Stimulated activated CD4-positive, alpha-beta T cell treated with anti-CD3 and anti-CD28 coated beads, Interleukin-12 subunit alpha, Interleukin-12 subunit beta, amount 100 ng/mL, for 24 hours (primary cell): ENCODE results near the gene BOC.
"Not testable (repeated sequence)": the region's sequence is repeated elsewhere in the genome, so short reads cannot be mapped to it uniquely, and the experiment has no call there.

Experiments used
- DNase-seq, 2 experiments: peaks; one replicate each; pipeline ENCODE4 v3.0.0-alpha.2; 2020; ENCODE audit warnings: low read depth in 2 of 2

BOC gene, protein sequence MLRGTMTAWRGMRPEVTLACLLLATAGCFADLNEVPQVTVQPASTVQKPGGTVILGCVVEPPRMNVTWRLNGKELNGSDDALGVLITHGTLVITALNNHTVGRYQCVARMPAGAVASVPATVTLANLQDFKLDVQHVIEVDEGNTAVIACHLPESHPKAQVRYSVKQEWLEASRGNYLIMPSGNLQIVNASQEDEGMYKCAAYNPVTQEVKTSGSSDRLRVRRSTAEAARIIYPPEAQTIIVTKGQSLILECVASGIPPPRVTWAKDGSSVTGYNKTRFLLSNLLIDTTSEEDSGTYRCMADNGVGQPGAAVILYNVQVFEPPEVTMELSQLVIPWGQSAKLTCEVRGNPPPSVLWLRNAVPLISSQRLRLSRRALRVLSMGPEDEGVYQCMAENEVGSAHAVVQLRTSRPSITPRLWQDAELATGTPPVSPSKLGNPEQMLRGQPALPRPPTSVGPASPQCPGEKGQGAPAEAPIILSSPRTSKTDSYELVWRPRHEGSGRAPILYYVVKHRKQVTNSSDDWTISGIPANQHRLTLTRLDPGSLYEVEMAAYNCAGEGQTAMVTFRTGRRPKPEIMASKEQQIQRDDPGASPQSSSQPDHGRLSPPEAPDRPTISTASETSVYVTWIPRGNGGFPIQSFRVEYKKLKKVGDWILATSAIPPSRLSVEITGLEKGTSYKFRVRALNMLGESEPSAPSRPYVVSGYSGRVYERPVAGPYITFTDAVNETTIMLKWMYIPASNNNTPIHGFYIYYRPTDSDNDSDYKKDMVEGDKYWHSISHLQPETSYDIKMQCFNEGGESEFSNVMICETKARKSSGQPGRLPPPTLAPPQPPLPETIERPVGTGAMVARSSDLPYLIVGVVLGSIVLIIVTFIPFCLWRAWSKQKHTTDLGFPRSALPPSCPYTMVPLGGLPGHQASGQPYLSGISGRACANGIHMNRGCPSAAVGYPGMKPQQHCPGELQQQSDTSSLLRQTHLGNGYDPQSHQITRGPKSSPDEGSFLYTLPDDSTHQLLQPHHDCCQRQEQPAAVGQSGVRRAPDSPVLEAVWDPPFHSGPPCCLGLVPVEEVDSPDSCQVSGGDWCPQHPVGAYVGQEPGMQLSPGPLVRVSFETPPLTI

DNA sequence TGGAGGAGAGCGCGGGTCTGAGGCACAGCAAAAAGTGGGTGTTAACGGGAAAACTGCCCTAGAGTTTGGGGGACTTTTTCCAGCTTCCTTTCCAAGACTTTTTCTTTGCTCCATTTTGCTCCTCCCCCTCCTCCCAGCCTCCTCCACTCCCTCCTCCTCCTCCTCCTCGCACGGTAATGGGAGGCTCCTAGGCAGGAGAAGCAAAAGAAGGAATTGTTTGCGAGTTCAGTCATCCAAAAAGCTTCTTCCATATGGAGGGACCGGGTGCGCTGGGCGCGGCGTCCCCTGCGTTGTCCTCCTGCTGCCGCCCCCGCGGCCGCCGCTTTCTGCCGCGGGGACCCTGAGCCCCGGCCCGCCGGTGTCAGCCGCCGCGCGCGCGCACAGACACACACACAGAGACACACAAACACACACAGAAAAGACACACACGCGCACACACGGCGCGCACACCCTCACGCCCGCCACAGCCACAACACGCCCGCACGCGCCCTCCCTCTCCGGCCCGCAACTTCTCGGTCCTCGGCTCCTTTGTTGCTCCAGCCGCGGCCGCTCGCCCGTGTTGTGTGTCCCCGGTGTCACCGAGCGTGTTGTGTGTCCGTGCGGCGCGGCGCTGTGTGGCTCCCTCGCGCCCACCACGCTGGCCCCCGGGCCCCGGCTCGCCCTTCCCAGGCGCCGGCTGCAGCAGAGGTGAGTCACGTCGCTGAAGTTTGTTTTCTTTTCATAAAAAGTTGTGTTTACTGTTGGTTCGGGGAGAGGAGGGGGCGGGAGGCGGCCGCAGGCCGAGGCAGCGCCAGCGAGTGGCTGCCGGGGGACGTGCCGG lies at the start of gene BOC:
Gene BOC, plus strand, starts transcription at position 228 of the 820 bp plus-strand sequence. CDS start 38,246 bp downstream, outside the sequence.
- no peak for DNase-seq

DNA sequence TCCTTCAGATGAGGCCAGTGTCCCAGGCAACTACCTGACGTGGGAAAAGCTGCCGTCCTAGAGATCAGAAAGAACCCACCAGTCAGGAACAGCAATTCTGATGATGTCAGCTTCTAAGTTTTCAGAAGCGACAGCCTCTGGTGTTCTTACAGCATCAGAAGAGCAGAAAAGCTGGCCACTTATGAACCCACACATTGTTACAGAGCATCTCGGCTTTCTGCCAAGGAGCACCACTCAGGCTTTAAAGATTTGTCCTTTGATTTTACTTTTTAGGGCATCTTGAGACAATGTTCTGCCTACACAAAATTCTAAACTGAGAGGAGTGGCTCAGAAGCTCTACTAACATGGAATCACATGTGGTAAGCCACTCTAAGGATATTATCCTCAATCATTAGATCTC lies 49.7 kb upstream of the BOC start:
- no peak for DNase-seq

DNA sequence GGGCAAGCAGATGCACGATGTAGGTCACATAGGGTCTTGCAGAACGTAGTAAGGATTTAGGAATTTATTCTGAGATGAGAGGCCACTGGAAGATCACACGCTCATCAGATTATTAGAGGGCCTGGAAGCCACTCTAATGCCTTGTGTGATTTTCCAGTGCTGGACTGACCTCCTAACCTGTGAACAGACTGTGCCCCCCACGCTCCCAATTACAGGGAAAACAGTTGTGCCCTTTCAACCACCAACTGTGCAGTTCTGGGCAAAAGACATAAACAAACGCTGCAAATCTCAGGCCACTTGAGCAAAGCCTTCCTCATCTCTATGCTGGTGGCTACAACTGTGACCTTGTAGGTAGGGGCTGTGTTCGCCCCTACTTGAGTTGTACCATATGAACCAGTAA lies 48.2 kb upstream of the BOC start:
- DNase-seq = no peak

DNA sequence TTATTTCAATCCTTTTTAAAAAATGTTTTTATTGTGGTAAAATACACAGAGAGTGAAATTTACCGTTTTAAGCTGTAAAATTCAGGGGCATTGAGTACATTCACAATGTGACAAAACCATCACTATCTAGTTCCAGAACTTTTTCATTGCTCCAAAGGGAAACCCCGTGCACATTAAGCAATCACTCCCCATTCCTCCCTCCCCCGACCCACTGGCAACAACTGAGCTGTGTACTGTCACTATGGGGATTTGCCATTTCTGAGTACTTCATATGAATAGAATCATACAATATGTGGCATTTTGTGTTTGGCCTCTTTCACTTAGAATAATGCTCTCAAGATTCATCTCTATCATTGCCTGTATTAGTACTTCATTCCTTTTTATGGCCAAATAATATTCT lies 45.5 kb upstream of the BOC start:
- DNase-seq = no peak

DNA sequence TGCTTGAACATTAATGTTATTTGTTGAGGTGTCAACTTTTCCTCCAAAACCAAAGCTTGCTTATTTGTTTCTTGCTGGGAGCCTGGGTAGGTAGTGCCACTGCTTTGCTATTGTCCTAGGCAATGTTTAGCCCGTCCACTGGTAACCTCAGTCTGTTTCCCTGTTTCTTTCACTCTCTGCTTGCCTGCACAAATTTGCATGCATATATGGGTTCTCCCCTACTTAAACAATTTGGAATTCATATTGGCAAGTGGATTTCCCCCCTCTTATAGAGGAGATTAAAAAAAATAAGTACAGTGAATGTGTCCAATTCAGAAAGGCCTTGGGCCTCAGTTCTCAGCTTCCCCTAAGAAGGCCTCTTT lies 45.0 kb upstream of the BOC start:
- no peak for DNase-seq

DNA sequence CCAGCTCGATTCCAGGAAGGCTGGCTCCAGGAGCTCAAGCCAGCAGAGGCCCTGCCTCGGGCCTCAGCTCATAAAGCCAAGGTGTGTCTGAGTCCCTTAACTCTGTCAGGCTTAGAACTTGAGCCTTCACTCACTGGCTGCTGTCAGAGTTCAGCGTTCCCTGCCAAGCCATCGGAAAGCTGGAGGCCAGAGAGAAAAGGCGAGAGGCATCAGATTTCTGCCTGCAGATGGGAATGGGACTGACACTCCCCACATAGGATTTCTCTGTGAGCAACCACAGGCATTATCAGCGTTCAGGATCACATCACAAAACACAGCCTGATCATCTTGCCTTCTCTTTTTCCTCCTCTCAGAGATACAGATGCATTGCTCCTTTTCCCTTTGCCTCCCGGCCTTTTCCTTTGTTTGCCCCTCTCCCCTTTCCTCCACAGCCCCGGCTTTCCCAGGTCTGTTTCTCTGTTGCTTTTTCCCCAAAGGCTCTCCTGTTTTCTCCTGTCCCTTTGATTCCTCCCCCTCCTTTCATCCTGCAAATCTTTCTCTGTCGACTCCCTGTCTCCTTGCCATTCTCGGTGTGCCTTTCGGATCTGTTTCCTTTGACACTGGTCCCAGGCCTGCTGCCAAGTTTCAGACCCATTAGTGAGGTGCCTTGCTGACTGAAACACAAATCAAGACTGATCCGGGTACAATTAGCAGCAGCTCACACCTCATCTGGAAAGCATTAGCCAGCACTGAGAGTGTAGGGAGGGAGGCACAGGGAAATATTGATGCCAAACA lies 44.5 kb upstream of the BOC start:
- DNase-seq = no peak

DNA sequence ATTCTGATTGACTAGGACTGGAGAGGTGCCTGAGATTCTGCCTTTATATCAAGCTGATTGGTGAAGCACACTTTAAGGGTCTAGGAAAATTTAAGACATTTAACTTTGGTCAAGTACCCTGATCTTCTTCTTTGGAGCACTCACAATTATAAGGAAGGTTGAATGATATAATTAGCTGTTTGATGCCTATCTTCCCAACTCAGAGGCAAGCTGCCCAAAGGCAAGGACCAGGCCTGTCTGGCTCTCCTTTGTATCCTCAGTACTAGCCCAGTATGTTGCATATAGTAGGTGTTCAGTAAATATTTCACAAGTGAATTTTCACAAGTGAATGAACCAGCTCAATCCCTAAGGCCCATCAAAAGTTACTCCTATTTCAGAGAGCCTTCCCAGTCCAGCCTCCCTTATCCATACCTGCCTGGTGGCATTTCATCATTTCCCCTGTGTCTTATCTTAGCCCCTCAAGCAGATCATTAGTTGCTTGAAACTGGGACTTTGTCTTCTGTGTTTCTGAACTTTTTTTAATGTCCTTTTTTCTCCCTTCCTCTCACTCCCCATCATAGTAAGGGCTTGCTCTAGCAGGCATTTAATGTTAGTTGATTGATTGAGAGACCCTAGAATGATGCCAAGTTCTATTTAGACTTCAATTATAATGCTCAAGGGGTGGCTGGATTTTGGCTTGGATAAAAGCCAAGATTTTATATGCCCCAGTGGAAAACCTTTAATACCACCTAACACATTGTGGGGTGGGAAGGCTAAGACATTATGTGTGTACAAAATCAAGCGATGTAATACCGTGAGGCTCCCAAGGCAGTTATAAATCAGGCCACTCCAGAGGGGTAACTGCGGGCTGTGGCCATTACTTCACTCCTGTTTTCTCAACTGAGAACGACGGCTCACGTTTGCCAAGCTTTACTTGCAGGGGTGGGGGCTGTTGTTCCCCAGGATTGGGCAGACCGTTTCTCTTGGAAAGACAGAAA lies 43.2 kb upstream of the BOC start:
- no peak for DNase-seq

DNA sequence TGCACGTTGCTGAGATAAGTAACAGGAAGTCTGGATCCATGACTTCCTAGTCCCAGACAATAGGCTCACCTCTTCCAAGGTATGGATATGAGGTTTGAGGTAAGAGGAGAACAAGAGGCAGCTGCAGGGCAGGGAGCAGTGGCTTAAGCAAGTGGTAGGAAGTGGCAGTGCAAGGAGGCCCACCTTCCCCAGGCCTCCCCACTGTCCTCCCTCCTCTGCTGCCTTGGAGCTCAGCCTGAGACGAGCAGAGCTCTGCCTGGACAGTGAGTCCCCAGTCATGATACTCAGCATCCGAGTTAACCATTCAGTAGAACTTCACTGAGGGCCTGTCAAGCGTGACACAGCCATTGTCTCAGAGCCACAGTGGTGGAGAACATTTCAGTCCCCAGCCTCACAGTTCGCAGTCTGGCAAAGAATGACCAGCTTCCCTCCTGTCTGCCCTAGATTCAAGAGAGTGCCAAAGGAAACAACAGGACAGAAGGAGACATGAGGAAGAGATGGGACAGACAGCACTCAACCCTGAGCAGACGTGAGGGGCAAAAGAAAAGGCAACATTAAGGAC lies 41.4 kb upstream of the BOC start:
- no peak for DNase-seq

DNA sequence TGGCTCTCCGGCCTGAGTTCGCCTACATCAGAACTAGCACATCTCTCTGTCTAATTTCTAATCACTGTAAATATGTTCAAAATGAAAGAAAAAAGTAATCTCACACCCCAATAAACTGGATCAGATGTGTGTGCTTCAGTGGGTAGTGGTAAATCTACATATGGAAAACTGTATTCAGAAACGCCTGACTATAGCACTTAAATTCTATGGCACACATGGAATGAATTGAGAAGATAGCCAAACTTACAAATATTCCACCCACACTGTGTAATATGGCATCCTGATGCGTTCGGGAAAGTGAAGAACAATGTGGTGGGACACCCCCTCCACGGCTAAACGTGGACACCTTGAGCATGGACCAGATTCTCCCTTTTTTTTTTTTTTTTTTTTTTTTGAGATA lies 40.6 kb upstream of the BOC start:
- DNase-seq = no peak

DNA sequence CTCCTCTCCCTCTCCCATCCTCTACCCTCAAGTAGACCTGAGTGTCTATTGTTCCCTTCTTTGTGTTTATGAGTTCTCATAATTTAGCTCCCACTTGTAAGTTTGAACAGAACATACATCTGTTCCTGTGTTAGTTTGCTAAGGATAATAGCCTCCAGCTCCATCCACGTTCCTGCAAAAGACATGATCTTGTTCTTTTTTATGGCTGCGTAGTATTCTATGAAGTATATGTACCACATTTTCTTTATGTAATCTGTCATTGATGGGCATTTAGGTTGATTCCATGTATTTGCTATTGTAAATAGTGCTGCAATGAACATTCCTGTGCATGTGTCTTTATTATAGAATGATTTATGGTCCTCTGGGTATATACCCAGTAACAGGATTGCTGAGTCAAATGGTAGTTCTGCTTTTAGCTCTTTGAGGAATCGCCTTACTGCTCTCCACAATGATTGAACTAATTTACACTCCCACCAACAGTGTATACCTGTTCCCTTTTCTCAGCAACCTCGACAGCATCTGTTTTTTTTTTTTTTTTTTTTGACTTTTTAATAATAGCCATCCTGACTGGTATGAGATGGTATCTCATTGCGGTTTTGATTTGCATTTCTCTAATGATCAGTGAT lies 39.6 kb upstream of the BOC start:
- DNase-seq = not testable (repeated sequence)

DNA sequence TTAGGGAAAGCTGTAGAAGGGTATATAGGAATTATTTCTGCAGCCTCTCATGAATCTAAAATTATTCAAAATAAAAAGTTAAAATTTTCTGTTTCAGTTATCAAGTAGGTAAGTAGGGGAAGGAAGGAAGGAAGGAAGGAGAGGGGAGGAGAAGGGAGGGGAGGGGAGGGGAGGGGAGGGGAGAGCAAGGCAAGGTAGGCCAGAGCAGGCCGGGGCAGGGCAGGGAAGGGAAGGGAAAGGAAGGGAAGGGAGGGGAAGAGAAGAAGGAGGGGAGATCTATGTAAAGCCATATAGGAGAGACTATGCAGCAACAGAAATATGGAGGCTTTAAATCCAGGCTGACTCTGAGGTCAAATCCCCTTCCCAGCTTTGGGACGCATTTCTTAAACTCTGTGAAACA lies 38.3 kb upstream of the BOC start:
- DNase-seq = no peak

DNA sequence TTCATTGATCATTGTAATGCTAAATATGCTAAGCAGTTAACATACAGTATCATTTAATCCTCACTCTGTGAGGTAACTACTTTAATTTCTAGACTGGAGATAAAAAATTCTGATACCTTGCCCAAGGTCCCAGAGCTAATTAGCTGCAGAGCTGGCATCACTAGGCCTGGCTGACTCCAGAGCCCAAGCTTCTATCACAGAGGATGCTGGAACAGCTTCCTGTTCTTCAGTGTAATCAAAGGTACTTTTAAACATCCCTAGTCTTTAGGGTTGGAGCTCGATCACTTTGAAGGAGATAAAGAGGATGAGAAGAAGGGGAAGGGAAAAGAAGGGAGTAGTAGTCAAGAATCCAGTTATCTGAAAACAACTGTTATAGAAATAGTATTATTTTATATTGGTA lies 37.1 kb upstream of the BOC start:
- DNase-seq = no peak

DNA sequence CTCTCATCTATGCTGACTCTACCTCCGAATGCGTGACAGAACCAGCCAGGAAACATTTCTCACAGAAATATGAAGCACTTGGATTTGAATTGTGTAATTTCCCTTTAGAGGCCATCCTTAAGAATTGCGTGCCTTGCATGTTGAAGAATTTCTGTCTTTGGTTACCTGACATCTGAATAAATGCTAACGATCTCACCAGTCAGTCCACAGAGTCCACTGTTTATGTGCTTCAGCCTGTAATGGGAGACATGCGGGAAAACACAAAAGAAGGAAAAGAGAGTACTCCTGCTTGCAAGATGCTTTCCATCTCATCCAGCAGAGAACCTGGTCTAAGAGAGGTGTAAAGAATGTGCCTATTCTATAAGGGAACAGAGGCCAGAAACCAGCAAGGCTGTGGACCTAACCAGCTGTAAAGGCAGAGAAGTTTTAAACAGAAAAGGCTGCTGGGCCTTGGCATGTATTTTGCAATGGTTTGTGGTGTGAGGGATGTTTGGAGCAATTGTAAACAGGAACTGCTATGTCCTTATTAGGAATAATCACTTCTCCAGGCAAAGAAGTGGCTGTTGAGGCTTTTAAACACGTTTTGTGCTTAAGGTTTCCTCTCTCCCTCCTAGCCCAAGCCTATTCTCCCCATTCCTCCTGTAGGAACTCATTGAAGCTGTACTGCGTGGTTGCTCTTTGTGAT lies 36.4 kb upstream of the BOC start:
- DNase-seq = no peak

DNA sequence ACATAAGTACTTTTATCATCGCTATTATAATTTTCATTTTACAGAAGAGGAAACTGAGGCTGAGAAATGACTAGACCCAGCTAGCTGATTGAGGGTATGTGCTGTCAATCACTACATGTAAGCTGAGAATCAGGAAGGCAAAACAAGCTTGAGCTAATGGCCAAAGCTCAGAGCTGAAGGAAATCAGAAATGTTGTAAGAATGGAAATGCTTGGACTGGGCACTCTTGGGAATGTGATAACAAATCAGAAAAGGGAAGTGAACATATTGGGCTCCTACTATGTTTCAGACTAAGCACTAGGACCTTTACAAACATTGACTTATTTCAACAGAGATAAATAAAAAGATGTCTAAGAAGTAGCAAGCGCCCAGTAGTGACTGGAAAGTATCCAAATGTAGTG lies 33.8 kb upstream of the BOC start:
- DNase-seq = no peak

DNA sequence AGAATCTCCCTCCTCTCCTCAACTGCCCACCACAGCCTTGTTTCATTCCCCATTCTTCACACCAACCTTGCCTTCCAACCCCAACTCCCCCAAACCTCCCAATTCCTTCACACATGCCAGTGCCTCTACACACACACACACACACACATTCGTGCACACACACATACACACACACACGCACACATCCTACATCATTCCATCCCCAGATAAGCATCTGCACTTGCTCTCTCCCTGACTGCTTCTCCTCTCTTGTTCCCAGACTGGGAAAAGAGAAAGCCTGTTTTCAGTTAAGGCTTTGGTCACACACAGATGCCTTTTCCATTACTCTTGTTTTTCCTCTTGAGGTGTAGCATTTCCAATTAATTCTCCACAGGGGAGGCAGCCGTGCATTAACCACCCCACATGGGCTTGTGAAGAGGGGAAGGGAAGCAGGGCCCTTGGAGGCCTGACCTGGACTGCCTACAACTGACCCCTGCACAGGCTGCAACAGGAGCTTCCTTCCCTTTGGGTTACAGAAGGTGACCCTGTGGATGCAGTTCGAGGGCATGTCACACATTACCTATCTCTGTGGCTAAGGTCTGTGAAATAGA lies 32.0 kb upstream of the BOC start:
- no peak for DNase-seq

DNA sequence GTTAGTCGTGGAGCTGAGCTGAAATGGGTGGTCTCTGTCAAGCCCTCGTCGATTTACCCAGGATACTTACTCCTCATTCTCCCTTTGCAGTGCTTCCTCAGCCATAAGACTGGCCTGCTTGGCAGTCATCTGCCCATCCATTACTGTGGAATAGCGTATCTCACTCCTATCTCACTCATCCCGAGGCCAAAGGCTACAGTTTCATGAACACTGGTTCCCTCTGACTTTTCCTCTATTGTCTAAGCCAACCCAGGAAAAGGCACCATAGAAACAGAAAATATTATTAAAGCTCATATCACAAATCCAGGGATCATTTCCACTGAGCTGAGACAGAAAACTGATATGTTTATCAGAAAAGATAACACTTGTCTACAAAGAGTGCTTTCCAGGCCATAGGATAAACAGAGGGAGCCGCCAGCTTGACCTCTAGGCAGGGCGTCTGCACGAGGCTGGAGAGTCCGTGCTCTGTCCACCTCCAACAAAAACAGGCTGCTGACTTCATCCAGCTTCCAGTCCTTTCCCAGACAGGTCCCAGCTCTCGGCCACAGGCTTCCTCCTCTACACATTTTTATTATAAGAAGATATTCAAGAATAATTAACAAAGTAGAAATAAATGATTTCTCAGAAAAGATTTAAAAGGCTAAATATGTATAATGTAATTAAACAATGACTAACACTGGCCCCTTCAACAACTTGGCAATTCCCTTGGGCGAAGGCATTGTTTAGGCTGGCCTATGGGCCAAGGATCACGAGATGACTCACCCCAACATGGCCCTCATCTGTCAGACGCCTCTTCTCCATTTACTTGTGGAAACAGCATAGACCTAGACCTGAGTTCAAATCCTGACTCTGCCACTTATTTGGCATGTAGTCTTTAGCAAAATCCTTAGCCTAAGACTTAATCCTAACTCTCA lies 27.4 kb upstream of the BOC start:
- no peak for DNase-seq
